ENCODE results near the gene SMAP1. TPM values are rescaled to one million over a fixed set of nuclear protein-coding genes. Genes with fewer than 3 reads are reported as not detected.

Gene SMAP1
- total RNA-seq (10 to 100 TPM; 27.1 to 32.3 (median 31.9) TPM), total RNA-seq (27.2 to 65.8 (median 49.1) reads per million in 29 experiments)
- total RNA-seq (2013) = 31.7 TPM

DNA sequence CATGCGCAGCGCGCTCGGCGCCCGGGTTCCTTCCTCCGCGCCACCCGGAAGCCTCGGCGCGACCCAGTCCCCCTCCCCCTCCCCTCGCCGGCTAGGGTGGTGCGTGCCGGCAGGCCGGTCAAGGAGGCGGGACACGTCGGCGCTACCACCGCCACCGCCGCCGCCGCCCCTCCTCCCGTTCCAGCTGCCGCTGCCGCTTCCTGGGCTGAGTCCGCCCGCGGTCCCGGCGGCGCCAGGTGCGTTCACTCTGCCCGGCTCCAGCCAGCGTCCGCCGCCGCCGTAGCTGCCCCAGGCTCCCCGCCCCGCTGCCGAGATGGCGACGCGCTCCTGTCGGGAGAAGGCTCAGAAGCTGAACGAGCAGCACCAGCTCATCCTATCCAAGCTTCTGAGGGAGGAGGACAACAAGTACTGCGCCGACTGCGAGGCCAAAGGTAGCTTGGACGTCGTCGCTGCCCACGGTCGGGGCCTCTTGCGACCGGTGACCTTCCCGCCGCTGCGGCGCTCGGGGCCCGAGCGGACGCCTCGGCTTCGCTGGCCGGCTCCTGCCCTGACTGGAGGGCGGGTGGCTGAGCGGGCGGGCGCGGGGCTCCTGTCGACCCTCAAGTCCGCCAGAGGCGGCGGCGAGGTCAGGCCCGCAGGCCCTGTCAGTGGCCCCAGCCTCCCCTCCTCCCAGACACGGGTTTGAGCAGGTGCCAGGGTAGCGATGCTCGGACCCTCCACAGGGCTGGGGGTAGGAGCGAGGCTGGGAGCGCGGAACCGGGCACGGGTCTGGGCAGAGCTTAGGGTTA, at the start of gene SMAP1:
SMAP1 (plus strand) TSS at position 173 of the 788 bp plus-strand sequence; CDS start at position 314, 141 bp downstream.
- Histone ChIP-seq H3K9me3 (no peaks in the 10 kb centered on the region), H3K27ac (ENCODE audit: low read length) (peak within 1 kb of the TSS; percentile 79), H3K27me3 (replicated peaks in 1 of 2; ENCODE audit: control insufficient read depth in 2 of 2, extremely low read depth in 1 of 2, insufficient read depth in 2 of 2, low read length in 1 of 2) (peaks cover 0 to 3% of the 10 kb centered on the region in 2 experiments), H3K4me3 (ENCODE audit: control insufficient read depth in 1 of 2, extremely low read depth in 1 of 2, low read length in 1 of 2) (peak within 1 kb of the TSS; percentile 75 to 89), H3K4me1 (ENCODE audit: control insufficient read depth in 1 of 2, extremely low read depth in 1 of 2, insufficient read depth in 2 of 2, low read length in 2 of 2) (peaks cover 16 to 22% of the 10 kb centered on the region in 2 experiments), H3K36me3 (ENCODE audit: control insufficient read depth in 2 of 2, extremely low read depth in 1 of 2, insufficient read depth in 1 of 2, low read length in 1 of 2) (no peaks in the 10 kb centered on the region)
- WGBS (ENCODE audit: insufficient coverage) = under 1% methylated on average over 73 of the region's 90 CpGs
- ChIA-PET POLR2A (interaction anchor here (0.5 to 1.4 kb wide), 5 partner anchors 12 to 229 kb away, joined by 3 to 6 read pairs (median 5); no protein-coding TSS in a partner anchor), CTCF (interaction anchor here (0.5 to 2.2 kb wide), 18 partner anchors 10 to 871 kb away, joined by 3 to 11 read pairs (median 4); partner anchors contain the start of gene LMBRD1 (in 1 of the 2))
- peak within 1 kb of the TSS; percentile 95 to 97 for H3K27ac Mint-ChIP-seq
- H3K27me3 Mint-ChIP-seq = no peaks in the 10 kb centered on the region
- H3K36me3 Mint-ChIP-seq = no peaks in the 10 kb centered on the region
- H3K4me1 Mint-ChIP-seq = peaks cover 54 to 60% (median 56%) of the 10 kb centered on the region in 3 donors
- peak; percentile 75 to 96 (median 86) for DNase-seq
- no peaks in the 10 kb centered on the region for H3K9me3 Mint-ChIP-seq
- H3K4me3 Mint-ChIP-seq = peak within 1 kb of the TSS; percentile 85 to 93 (median 86)
- ATAC-seq (replicated peaks in 1 of 4) = peak; percentile 92 to 95 (median 94)

DNA sequence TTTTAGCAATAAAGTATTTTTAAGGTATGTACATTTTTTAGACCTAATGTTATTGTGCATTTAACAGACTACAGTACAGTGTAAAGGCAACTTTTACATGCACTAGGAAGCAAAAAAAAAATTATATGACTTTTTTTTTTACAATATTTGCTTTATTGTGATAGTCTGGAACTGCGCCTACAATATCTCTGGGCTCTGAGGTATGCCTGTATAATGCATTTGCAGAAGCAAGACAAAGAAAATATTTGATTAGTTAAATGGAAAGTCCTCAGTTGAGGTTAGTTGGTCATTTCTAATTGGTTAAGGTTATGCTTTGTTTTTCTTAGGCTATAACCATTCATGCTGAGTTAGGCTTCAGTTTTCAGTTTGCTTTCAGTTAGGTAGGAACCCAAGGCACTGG, 46.9 kb upstream of the SMAP1 start:
- Mint-ChIP-seq H3K4me1 (no peaks in the 10 kb centered on the region), H3K27ac (no peak overlapping the region), H3K4me3 (no peak overlapping the region), H3K27me3 (no peaks in the 10 kb centered on the region), H3K9me3 (peaks cover 0 to 3% (median 0%) of the 10 kb centered on the region in 3 donors), H3K36me3 (no peaks in the 10 kb centered on the region)
- Histone ChIP-seq H3K4me3 (ENCODE audit: control insufficient read depth in 1 of 2, extremely low read depth in 1 of 2, low read length in 1 of 2) (no peak overlapping the region), H3K36me3 (ENCODE audit: control insufficient read depth in 2 of 2, extremely low read depth in 1 of 2, insufficient read depth in 1 of 2, low read length in 1 of 2) (no peaks in the 10 kb centered on the region), H3K4me1 (ENCODE audit: control insufficient read depth in 1 of 2, extremely low read depth in 1 of 2, insufficient read depth in 2 of 2, low read length in 2 of 2) (no peaks in the 10 kb centered on the region), H3K27me3 (replicated peaks in 1 of 2; ENCODE audit: control insufficient read depth in 2 of 2, extremely low read depth in 1 of 2, insufficient read depth in 2 of 2, low read length in 1 of 2) (no peaks in the 10 kb centered on the region), H3K9me3 (no peaks in the 10 kb centered on the region), H3K27ac (ENCODE audit: low read length) (no peak overlapping the region)
- ATAC-seq (replicated peaks in 1 of 4) (no peak), DNase-seq (no peak)
- CTCF ChIA-PET = no interaction called here
- WGBS (ENCODE audit: insufficient coverage) = no CpG with 5 or more reads among the region's 1 CpG
- POLR2A ChIA-PET = no interaction called here

DNA sequence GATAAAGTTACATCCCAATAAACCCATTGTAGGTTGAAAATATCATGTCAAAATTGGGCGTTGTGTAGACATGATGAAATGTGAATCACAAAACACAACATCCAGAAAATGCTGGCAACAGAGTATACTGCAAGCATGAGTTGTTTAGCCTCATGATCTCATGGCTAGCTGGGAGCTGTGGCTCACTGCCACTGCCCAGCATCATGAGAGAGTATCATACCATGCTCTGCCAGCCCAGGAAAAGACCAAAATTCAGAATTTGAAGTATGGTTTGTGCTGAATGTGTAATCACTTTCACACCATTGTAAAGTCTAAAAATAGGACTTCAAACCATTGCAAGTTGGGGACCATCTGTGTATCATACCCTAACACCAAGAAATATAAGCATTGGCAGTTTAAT, 45.2 kb upstream of the SMAP1 start:
- no peak for ATAC-seq (replicated peaks in 1 of 4)
- no CpG with 5 or more reads among the region's 1 CpG for WGBS (ENCODE audit: insufficient coverage)
- Mint-ChIP-seq H3K36me3 (no peaks in the 10 kb centered on the region), H3K9me3 (peaks cover 0 to 3% (median 0%) of the 10 kb centered on the region in 3 donors), H3K4me1 (no peaks in the 10 kb centered on the region), H3K27ac (no peak overlapping the region), H3K27me3 (no peaks in the 10 kb centered on the region), H3K4me3 (no peak overlapping the region)
- POLR2A ChIA-PET = no interaction called here
- Histone ChIP-seq H3K27ac (ENCODE audit: low read length) (no peak overlapping the region), H3K4me1 (ENCODE audit: control insufficient read depth in 1 of 2, extremely low read depth in 1 of 2, insufficient read depth in 2 of 2, low read length in 2 of 2) (no peaks in the 10 kb centered on the region), H3K9me3 (no peaks in the 10 kb centered on the region), H3K36me3 (ENCODE audit: control insufficient read depth in 2 of 2, extremely low read depth in 1 of 2, insufficient read depth in 1 of 2, low read length in 1 of 2) (no peaks in the 10 kb centered on the region), H3K27me3 (replicated peaks in 1 of 2; ENCODE audit: control insufficient read depth in 2 of 2, extremely low read depth in 1 of 2, insufficient read depth in 2 of 2, low read length in 1 of 2) (peaks cover 0 to 4% of the 10 kb centered on the region in 2 experiments), H3K4me3 (ENCODE audit: control insufficient read depth in 1 of 2, extremely low read depth in 1 of 2, low read length in 1 of 2) (no peak overlapping the region)
- no peak for DNase-seq
- CTCF ChIA-PET = no interaction called here

DNA sequence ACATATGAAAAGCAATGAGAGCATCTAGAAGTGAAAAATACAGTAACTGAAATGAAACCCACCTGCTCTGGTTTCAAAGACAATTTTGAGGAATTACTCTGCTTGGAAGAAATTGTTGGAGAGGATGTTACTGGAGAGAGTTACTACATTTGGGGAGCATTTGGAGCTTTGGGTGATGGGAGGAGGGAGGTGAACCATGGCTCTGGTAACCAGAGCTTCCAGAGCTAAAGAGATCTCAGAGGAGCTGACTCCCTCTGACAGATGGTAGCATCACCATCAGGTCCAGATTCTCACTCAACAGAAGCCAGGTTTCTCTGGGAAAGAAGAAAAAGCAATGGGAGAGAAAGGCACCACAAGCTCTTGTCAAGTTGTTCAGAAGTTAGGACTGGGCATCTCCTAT, 42.2 kb upstream of the SMAP1 start:
- no peaks in the 10 kb centered on the region for H3K27me3 Mint-ChIP-seq

DNA sequence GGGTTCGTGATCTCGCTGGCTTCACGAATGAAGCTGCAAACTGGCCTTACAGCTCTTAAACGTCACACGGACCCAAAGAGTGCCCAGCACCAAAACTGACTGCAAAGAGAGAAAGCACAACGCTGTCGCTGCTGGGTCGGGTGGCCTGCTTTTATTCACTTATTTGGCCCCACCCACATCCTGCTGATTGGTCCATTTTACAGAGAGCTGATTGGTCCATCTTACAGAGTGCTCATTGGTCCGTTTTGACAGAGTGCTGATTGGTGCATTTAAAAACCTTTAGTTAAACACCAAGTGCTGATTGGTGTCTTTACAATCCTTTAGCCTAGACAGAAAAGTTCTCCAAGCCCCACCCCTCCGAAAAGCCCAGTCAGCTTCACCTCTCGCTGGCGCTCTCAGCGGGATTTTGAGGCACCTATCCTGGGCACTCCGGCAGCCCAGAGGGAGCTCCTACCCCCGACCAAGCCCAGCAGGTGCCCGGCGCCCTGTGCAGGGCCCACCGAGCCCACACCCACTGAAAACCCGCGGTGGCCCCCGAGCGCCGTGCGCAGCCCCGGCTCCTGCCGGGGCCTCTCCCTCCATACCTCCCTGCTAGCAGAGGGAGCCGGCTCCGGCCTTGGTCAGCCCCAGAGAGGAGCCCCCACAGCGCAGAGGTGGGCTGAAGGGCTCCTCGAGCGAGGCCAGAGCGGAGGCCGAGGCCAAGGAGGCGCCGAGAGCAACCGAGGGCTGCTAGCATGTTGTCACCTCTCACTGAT, 40.0 kb upstream of the SMAP1 start:
- Mint-ChIP-seq H3K27me3 (no peaks in the 10 kb centered on the region), H3K27ac (no peak overlapping the region), H3K4me1 (no peaks in the 10 kb centered on the region), H3K9me3 (peaks cover 0 to 3% (median 0%) of the 10 kb centered on the region in 3 donors), H3K36me3 (no peaks in the 10 kb centered on the region), H3K4me3 (no peak overlapping the region)
- DNase-seq (no peak), ATAC-seq (replicated peaks in 1 of 4) (no peak)
- ChIA-PET CTCF (no interaction called here), POLR2A (no interaction called here)
- Histone ChIP-seq H3K4me3 (ENCODE audit: control insufficient read depth in 1 of 2, extremely low read depth in 1 of 2, low read length in 1 of 2) (no peak overlapping the region), H3K9me3 (no peaks in the 10 kb centered on the region), H3K27ac (ENCODE audit: low read length) (no peak overlapping the region), H3K36me3 (ENCODE audit: control insufficient read depth in 2 of 2, extremely low read depth in 1 of 2, insufficient read depth in 1 of 2, low read length in 1 of 2) (no peaks in the 10 kb centered on the region), H3K4me1 (ENCODE audit: control insufficient read depth in 1 of 2, extremely low read depth in 1 of 2, insufficient read depth in 2 of 2, low read length in 2 of 2) (no peaks in the 10 kb centered on the region), H3K27me3 (replicated peaks in 1 of 2; ENCODE audit: control insufficient read depth in 2 of 2, extremely low read depth in 1 of 2, insufficient read depth in 2 of 2, low read length in 1 of 2) (peaks cover 0 to 4% of the 10 kb centered on the region in 2 experiments)
- 96% methylated on average over 18 of the region's 36 CpGs for WGBS (ENCODE audit: insufficient coverage)

More for the DNA sequence above, 42.2 kb upstream of the SMAP1 start:
- Histone ChIP-seq H3K27me3 (replicated peaks in 1 of 2; ENCODE audit: control insufficient read depth in 2 of 2, extremely low read depth in 1 of 2, insufficient read depth in 2 of 2, low read length in 1 of 2) (peaks cover 0 to 4% of the 10 kb centered on the region in 2 experiments), H3K9me3 (no peaks in the 10 kb centered on the region), H3K4me3 (ENCODE audit: control insufficient read depth in 1 of 2, extremely low read depth in 1 of 2, low read length in 1 of 2) (no peak overlapping the region), H3K4me1 (ENCODE audit: control insufficient read depth in 1 of 2, extremely low read depth in 1 of 2, insufficient read depth in 2 of 2, low read length in 2 of 2) (no peaks in the 10 kb centered on the region), H3K27ac (ENCODE audit: low read length) (no peak overlapping the region), H3K36me3 (ENCODE audit: control insufficient read depth in 2 of 2, extremely low read depth in 1 of 2, insufficient read depth in 1 of 2, low read length in 1 of 2) (no peaks in the 10 kb centered on the region)
- no peak for ATAC-seq (replicated peaks in 1 of 4)
- Mint-ChIP-seq H3K4me3 (no peak overlapping the region), H3K36me3 (no peaks in the 10 kb centered on the region), H3K9me3 (peaks cover 0 to 3% (median 0%) of the 10 kb centered on the region in 3 donors), H3K4me1 (no peaks in the 10 kb centered on the region), H3K27ac (no peak overlapping the region)
- CTCF ChIA-PET = no interaction called here
- POLR2A ChIA-PET = no interaction called here
- DNase-seq = no peak

DNA sequence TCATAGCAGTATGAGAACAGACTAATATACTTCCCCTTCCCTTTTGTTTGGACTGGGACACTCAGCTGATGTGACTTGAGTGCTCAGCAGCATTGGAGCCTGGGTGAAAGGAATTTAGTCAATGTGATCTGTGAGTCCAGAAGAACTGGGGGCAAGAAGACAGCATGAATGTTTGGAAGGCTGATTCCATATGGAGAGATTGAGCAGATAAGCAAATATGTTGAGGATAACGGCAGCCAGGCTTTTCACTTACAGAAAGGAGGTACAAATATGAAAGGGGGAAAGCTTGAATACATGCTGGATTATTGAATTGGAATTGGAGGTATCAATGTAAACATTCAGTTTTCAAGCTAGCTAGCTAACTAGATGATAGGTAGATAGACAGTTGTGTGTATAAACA, 37.8 kb upstream of the SMAP1 start:
- no peaks in the 10 kb centered on the region for H3K4me1 Mint-ChIP-seq

More for the DNA sequence above, 37.8 kb upstream of the SMAP1 start:
- no peak overlapping the region for H3K27ac ChIP-seq (ENCODE audit: low read length)
- Mint-ChIP-seq H3K4me3 (no peak overlapping the region), H3K9me3 (no peaks in the 10 kb centered on the region), H3K27ac (no peak overlapping the region), H3K27me3 (no peaks in the 10 kb centered on the region), H3K36me3 (no peaks in the 10 kb centered on the region)
- no peaks in the 10 kb centered on the region for H3K4me1 ChIP-seq (ENCODE audit: control insufficient read depth in 1 of 2, extremely low read depth in 1 of 2, insufficient read depth in 2 of 2, low read length in 2 of 2)
- ChIA-PET CTCF (no interaction called here), POLR2A (no interaction called here)
- DNase-seq (no peak), ATAC-seq (replicated peaks in 1 of 4) (no peak)
- H3K36me3 ChIP-seq (ENCODE audit: control insufficient read depth in 2 of 2, extremely low read depth in 1 of 2, insufficient read depth in 1 of 2, low read length in 1 of 2) = no peaks in the 10 kb centered on the region
- H3K4me3 ChIP-seq (ENCODE audit: control insufficient read depth in 1 of 2, extremely low read depth in 1 of 2, low read length in 1 of 2) = no peak overlapping the region
- H3K27me3 ChIP-seq (replicated peaks in 1 of 2; ENCODE audit: control insufficient read depth in 2 of 2, extremely low read depth in 1 of 2, insufficient read depth in 2 of 2, low read length in 1 of 2) = peaks cover 0 to 4% of the 10 kb centered on the region in 2 experiments
- WGBS (ENCODE audit: insufficient coverage) = 100% methylated on average over 1 of the region's 1 CpG
- no peaks in the 10 kb centered on the region for H3K9me3 ChIP-seq

Data from T-cell (primary cell).